KMS-11 (cell line): Measurements from ENCODE around the gene CLECL1.

Experiments
- H2AFZ ChIP-seq: fragments of 200-600 bp; sonication (generic); 2 replicates; pipeline ENCODE4 v1.6.1; 2016; ENCODE audit warnings: antibody characterized with exemption, mixed run types, low read depth
- H3K27ac ChIP-seq: fragments of 200-600 bp; sonication (generic); 2 replicates; pipeline ENCODE4 v1.6.1; 2016; ENCODE audit warnings: mild to moderate bottlenecking, mixed run types
- H3K27me3 ChIP-seq: fragments of 200-600 bp; sonication (generic); 2 replicates; pipeline ENCODE4 v1.6.1; 2017; ENCODE audit warnings: mild to moderate bottlenecking, low read depth, mixed run types, moderate library complexity; ENCODE audit not compliant: insufficient read depth
- H3K36me3 ChIP-seq: fragments of 200-600 bp; sonication (generic); 2 replicates; pipeline ENCODE4 v1.6.1; 2017; ENCODE audit warnings: mild to moderate bottlenecking, mixed run types; ENCODE audit not compliant: insufficient read depth
- H3K4me1 ChIP-seq: fragments of 200-600 bp; sonication (generic); 2 replicates; pipeline ENCODE4 v1.6.1; 2016; ENCODE audit warnings: mild to moderate bottlenecking, low read depth, mixed run types; ENCODE audit not compliant: poor library complexity, severe bottlenecking
- H3K4me2 ChIP-seq: fragments of 200-600 bp; sonication (generic); 2 replicates; pipeline ENCODE4 v1.7.0; 2016; ENCODE audit warnings: mild to moderate bottlenecking, mixed run types
- H3K4me3 ChIP-seq: fragments of 200-600 bp; sonication (generic); IDR thresholded peaks from 2 replicates; pipeline ENCODE4 v1.6.1; 2017; ENCODE audit warnings: low read depth, low read length, mixed read lengths; ENCODE audit not compliant: insufficient read depth
- H3K79me2 ChIP-seq: fragments of 200-600 bp; sonication (generic); 2 replicates; pipeline ENCODE4 v1.6.1; 2016; ENCODE audit warnings: low read depth, mixed run types; ENCODE audit not compliant: insufficient read depth
- H3K9ac ChIP-seq: fragments of 200-600 bp; sonication (generic); 2 replicates; pipeline ENCODE4 v1.6.1; 2016; ENCODE audit warnings: mild to moderate bottlenecking, mixed run types
- H4K20me1 ChIP-seq: fragments of 200-600 bp; sonication (generic); 2 replicates; pipeline ENCODE4 v1.6.1; 2016; ENCODE audit warnings: mild to moderate bottlenecking, mixed run types; ENCODE audit not compliant: insufficient read depth
- TF ChIP-seq, protein P1 (sequence below): fragments of 200-600 bp; sonication (generic); conservative IDR thresholded peaks from 2 replicates; pipeline ENCODE4 v1.6.1; 2017; ENCODE audit warnings: low read depth, mild to moderate bottlenecking, antibody characterized with exemption, low read length, moderate library complexity, mixed read lengths

CLECL1 gene

DNA sequence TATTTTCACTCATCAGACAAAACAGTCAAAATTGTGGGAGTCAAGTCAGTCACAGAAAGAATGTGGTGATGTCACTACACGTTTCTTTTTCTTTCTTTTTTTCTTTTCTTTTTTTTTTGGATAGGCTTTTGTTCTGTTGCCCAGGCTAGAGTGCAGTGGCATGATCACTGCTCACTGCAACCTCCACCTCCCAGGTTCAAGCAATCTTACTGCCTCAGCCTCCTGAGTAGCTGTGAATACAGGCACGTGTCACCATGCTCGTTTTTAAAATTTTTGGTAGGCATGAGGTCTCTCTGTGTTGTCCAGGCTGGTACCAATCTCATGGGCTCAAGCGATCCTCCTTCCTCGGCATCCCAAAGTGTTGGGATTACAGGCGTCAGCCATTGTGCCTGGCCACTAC, 2.3 kb downstream of the CLECL1 start:
- Histone ChIP-seq H3K36me3 (no peaks in the 10 kb centered on the region), H2AFZ (no peak overlapping the region), H3K4me2 (no peak overlapping the region), H3K4me1 (peaks cover 30% of the 10 kb centered on the region), H3K27me3 (no peaks in the 10 kb centered on the region), H4K20me1 (no peaks in the 10 kb centered on the region), H3K4me3 (no peak overlapping the region), H3K27ac (no peak overlapping the region), H3K9ac (no peak overlapping the region), H3K79me2 (no peaks in the 10 kb centered on the region)
- TF ChIP-seq, protein P1, sequence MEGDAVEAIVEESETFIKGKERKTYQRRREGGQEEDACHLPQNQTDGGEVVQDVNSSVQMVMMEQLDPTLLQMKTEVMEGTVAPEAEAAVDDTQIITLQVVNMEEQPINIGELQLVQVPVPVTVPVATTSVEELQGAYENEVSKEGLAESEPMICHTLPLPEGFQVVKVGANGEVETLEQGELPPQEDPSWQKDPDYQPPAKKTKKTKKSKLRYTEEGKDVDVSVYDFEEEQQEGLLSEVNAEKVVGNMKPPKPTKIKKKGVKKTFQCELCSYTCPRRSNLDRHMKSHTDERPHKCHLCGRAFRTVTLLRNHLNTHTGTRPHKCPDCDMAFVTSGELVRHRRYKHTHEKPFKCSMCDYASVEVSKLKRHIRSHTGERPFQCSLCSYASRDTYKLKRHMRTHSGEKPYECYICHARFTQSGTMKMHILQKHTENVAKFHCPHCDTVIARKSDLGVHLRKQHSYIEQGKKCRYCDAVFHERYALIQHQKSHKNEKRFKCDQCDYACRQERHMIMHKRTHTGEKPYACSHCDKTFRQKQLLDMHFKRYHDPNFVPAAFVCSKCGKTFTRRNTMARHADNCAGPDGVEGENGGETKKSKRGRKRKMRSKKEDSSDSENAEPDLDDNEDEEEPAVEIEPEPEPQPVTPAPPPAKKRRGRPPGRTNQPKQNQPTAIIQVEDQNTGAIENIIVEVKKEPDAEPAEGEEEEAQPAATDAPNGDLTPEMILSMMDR: no peak

DNA sequence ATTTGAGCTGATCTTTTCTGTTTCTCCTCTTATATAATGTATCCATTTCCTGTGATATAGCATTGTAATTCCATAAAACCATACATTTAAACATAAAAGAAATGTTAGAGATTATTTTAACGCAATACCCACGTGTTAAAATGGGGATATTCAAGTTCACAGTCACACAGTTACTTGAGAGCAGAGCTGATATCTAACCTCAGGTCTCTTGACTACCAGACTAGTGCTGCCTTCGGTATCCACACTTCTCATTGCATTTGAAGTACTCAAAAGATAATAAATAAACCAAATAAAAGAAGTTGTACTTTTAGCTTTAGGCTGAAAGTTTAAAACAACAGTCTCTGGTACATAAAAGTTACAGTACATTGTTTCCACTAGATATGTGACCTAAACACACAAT, 2.9 kb downstream of the CLECL1 start:
- no peak overlapping the region for H3K4me2 ChIP-seq
- no peaks in the 10 kb centered on the region for H3K79me2 ChIP-seq
- H3K4me1 ChIP-seq: peaks cover 30% of the 10 kb centered on the region
- no peak overlapping the region for H3K27ac ChIP-seq
- TF ChIP-seq, protein P1: no peak
- no peak overlapping the region for H3K4me3 ChIP-seq
- no peak overlapping the region for H3K9ac ChIP-seq
- H2AFZ ChIP-seq: no peak overlapping the region
- H3K27me3 ChIP-seq: no peaks in the 10 kb centered on the region
- H4K20me1 ChIP-seq: no peaks in the 10 kb centered on the region
- H3K36me3 ChIP-seq: no peaks in the 10 kb centered on the region

DNA sequence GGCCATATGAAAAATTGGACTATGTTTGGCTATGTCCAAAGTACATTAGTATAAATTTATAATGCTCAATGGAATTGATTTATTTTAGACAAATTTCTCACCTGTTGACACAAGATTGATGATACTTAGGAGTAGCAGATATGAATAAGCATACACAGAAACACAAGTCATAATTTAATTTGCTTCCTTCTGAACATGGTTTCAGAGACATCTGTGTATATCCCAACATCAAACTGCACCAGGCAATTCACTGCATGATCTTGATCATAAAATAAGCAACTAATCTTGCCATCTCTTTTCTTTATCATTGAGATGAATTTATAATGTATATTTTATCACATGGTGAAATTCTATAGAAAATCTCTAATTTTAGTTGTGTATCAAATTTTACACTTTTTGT, 3.8 kb downstream of the CLECL1 start:
- Histone ChIP-seq H3K9ac (no peak overlapping the region), H4K20me1 (no peaks in the 10 kb centered on the region), H3K4me2 (no peak overlapping the region), H3K4me3 (no peak overlapping the region), H3K79me2 (no peaks in the 10 kb centered on the region), H3K27ac (no peak overlapping the region), H3K36me3 (no peaks in the 10 kb centered on the region), H2AFZ (no peak overlapping the region), H3K27me3 (no peaks in the 10 kb centered on the region), H3K4me1 (peaks cover 39% of the 10 kb centered on the region)
- TF ChIP-seq, protein P1: no peak

DNA sequence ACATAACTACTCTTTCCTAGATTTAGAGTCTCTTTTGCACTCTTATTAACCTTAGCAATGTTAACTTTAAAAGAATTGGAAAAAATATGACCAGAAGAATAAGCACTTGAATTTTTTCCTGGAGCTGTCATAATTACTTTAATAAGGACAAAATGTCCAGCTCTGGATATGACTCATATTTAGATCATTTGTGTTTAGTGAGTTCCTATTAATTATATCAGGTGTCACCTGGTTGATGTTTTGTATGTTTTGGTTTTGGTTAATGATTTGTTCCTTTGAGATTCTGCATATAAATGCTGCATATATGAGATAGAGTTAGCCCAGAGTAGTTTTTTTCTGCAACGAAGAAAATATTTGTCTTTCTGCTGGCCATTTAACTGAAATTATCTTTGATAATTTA, 5.1 kb downstream of the CLECL1 start:
- H2AFZ ChIP-seq: no peak overlapping the region
- no peak overlapping the region for H3K27ac ChIP-seq
- no peak overlapping the region for H3K4me3 ChIP-seq
- peaks cover 46% of the 10 kb centered on the region for H3K4me1 ChIP-seq
- no peak overlapping the region for H3K4me2 ChIP-seq
- H3K27me3 ChIP-seq: no peaks in the 10 kb centered on the region
- H3K36me3 ChIP-seq: no peaks in the 10 kb centered on the region
- no peaks in the 10 kb centered on the region for H3K79me2 ChIP-seq
- H3K9ac ChIP-seq: no peak overlapping the region
- TF ChIP-seq, protein P1: no peak
- no peaks in the 10 kb centered on the region for H4K20me1 ChIP-seq
